Stimulated activated CD8-positive, alpha-beta memory T cell treated with anti-CD3 and anti-CD28 coated beads, Interleukin-12 subunit alpha, Interleukin-12 subunit beta, amount 100 ng/mL, for 1 hour (primary cell): Measurements from ENCODE around the gene LPAR5.

ENCODE experiments used
- DNase-seq: peaks from one replicate; pipeline ENCODE4 v3.0.0-alpha.2; 2020; ENCODE audit warnings: low read depth

LPAR5 gene

GRCh38 chr12:6638305-6638704 lies 2.5 kb upstream of the LPAR5 start:
- no peak for DNase-seq

GRCh38 chr12:6635375-6635855 lies 344 bp downstream of the LPAR5 start:
- peak; percentile 54 for DNase-seq

- DNase-seq: no peak
These were observed 3.5 kb downstream of the LPAR5 start for GRCh38 chr12:6632026-6632983.

GRCh38 chr12:6631549-6631961 lies 4.2 kb downstream of the LPAR5 start:
- DNase-seq: no peak

GRCh38 chr12:6630736-6631135 lies 5.0 kb downstream of the LPAR5 start:
- DNase-seq: no peak

GRCh38 chr12:6627616-6628015 lies 8.1 kb downstream of the LPAR5 start:
- no peak for DNase-seq

GRCh38 chr12:6626654-6627283 lies 9.0 kb downstream of the LPAR5 start:
- no peak for DNase-seq

- no peak for DNase-seq
These were observed 14.9 kb downstream of the LPAR5 start for GRCh38 chr12:6620885-6621274.

GRCh38 chr12:6620137-6620884 lies 15.4 kb downstream of the LPAR5 start:
- no peak for DNase-seq

- DNase-seq: no peak
These were observed 17.1 kb downstream of the LPAR5 start for GRCh38 chr12:6618483-6619225.

- no peak for DNase-seq
These were observed 20.0 kb downstream of the LPAR5 start for GRCh38 chr12:6615802-6616201.

GRCh38 chr12:6614513-6615172 lies 21.1 kb downstream of the LPAR5 start:
- no peak for DNase-seq

- DNase-seq: no peak
These were observed 21.8 kb downstream of the LPAR5 start for GRCh38 chr12:6613776-6614512.

- no peak for DNase-seq
These were observed 22.6 kb downstream of the LPAR5 start for GRCh38 chr12:6613015-6613775.

- DNase-seq: no peak
These were observed 23.1 kb downstream of the LPAR5 start for GRCh38 chr12:6612652-6613014.

GRCh38 chr12:6612247-6612646 lies 23.5 kb downstream of the LPAR5 start:
- no peak for DNase-seq

GRCh38 chr12:6608592-6609281 lies 27.0 kb downstream of the LPAR5 start:
- no peak for DNase-seq

- DNase-seq: no peak
These were observed 27.8 kb downstream of the LPAR5 start for GRCh38 chr12:6607751-6608591.
